ENCODE measurements around the gene KLK15.
A peak's percentile ranks its signal among the peaks of the same experiment; 100 is the strongest.

DNA sequence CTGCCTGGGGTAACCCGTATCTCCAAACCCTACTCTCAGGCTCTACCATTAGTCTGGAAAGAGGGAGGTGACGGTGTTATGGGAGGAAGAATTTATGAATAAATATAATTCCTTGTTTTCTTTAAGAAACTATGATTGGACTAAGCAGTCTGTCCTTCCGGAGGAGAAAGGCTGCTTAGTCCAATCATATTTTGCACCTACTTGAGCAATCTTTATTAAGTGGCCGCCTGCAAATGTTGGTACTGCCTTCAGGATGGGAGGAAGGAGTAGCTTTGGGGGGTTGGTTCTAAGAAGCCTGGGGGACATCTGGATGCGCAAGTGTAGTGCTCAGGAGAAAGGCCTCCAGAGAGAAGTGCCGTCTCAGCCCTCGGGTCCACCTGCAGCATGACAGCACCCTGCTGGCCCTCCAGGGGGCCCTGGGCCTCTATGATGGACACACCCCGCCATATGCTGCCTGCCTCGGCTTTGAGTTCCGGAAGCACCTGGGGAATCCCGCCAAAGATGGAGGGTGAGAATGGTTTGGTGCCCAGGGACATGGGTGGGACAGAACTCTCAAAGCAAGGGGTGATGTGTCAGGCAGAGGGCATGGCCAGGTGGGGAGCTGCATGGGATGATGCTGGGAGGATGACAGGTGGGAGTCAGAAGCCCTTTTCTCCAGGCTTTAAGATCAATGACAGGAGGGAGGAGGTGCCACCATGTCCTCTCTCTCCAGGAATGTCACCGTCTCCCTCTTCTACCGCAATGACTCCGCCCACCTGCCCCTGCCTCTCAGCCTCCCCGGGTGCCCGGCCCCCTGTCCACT lies 39.1 kb downstream of the KLK15 start:
- TF ChIP-seq, protein P1, sequence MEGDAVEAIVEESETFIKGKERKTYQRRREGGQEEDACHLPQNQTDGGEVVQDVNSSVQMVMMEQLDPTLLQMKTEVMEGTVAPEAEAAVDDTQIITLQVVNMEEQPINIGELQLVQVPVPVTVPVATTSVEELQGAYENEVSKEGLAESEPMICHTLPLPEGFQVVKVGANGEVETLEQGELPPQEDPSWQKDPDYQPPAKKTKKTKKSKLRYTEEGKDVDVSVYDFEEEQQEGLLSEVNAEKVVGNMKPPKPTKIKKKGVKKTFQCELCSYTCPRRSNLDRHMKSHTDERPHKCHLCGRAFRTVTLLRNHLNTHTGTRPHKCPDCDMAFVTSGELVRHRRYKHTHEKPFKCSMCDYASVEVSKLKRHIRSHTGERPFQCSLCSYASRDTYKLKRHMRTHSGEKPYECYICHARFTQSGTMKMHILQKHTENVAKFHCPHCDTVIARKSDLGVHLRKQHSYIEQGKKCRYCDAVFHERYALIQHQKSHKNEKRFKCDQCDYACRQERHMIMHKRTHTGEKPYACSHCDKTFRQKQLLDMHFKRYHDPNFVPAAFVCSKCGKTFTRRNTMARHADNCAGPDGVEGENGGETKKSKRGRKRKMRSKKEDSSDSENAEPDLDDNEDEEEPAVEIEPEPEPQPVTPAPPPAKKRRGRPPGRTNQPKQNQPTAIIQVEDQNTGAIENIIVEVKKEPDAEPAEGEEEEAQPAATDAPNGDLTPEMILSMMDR (IDR thresholded peaks at IDR 0.05) = peak in 3 of 6 experiments; percentile 36 to 40 (median 39)
- no peak for TF ChIP-seq POLR2A (IDR thresholded peaks at IDR 0.05)
